T1000 (cell line): Measurements from ENCODE around the gene OTUD6A.
"Not testable (repeated sequence)": the region's sequence is repeated elsewhere in the genome, so short reads cannot be mapped to it uniquely, and the experiment has no call there.

Experiments used
- DNase-seq: peaks from one replicate; lab custom pipeline; 2025; ENCODE audit warnings: mixed read lengths; lab: John Stamatoyannopoulos, UW

OTUD6A gene

DNA sequence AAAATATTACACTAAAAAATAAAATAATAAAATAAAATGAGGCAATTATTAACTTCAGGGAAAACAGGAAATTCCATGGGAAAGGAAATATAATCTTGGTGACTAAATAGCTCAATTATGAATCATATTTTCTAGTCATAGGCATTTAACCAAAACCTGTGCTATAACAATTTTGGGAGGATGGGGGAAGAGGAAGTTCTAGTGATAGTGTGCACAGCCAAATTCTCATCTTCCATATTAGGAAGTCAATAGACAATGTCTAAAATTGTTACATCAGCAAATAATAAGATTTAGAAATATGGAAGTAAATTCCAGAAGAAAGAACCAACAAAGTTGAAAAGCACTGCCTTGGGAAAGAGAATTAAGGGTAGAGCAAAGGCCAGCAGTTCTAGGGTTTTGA is 15.3 kb upstream of the OTUD6A start:
- DNase-seq: no peak

DNA sequence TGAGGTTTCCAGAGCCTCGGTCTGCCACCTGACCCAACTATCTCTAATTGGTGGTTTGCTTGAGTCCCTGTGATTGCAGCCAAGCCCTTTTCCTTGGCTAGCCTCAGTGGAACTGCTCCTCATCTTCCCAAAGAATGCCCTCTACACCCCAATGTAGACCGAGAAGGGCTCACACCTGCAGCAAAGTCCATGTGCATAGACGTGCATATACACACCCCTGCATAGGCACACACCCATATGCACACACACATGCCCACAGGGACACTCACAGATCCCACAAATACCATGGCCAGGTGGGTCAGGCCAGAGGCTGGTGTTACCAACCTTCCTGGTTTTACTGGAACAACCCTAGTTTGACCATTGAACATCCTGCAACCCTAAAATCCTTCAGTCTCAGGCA is 12.9 kb upstream of the OTUD6A start:
- DNase-seq: no peak

DNA sequence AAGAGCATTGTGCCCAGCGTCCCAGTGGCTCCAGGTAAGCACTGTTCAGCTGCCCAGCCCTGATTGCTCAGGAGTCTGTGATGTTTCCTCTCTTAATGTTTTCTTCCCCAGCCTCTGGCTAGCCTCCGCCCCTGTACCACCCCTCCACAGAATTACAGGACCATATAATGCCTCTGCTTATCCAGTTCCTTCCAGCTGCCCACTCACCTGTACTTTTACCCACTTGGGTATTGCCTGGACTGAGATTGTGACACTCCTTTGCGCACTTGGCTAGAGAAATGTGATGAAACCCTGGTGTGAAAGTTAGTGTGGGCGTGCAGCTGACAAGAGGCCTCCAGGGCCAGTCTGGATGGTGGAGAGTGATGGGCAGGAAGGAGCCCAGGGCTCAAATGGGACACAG is 12.3 kb upstream of the OTUD6A start, which contains the start of gene AWAT2:
TSS of gene AWAT2 (minus strand) at position 14 of the 400 bp plus-strand sequence. CDS start at position 8, 6 bp downstream.
- DNase-seq: no peak

DNA sequence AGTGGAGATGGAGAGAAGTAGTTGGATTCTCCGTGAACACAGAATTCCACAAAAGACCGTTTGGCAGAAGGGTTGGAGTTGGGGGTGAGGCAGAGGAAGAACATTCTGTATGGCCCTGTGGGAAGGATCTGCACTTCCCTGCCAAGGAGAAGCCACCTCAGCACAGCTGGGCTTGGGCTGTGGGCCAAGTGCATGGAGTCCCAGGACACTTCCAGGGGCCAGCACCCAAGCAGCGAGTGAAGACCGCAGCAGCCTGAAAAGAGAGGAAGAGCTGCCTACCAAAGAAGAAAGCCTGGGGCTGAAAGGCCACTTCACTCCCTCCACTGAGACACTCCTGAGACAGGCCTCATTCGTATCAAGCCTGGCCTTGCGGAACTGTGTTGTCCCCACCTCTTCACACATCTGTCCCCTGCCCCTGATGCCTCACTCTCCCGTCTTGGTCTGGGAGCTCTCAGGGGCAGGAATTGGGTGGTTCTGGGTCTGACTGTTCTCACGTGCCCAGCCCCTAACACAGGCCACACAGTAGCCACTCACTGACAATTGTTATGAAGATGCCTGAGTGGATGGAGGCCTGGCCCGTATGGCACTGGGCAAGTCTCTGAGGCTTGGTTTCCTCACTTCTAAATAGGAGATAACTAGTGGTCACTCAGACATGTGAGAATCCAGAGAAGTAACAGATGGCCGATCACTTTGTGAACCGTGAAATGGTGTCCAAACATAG is 9.2 kb upstream of the OTUD6A start:
- no peak for DNase-seq

DNA sequence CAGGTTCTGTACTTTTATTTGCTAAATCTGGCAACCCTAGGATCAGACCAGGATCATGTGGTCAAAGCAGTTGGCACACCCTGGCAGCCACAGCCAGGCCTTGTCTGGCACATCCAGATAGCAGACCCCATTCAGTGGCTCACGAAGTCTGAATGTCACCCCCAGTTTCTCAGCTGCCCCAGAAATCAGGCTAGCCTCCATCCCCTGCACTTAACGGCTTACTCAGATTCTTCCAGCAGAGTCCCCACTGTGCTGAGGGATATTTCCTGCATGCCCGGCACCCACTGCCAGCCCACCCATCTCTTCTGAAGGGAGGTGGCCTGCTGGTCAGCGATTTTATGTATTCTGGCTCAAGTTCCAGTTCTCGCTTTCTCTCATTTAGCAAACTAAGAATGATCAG is 7.9 kb upstream of the OTUD6A start:
- DNase-seq: no peak

DNA sequence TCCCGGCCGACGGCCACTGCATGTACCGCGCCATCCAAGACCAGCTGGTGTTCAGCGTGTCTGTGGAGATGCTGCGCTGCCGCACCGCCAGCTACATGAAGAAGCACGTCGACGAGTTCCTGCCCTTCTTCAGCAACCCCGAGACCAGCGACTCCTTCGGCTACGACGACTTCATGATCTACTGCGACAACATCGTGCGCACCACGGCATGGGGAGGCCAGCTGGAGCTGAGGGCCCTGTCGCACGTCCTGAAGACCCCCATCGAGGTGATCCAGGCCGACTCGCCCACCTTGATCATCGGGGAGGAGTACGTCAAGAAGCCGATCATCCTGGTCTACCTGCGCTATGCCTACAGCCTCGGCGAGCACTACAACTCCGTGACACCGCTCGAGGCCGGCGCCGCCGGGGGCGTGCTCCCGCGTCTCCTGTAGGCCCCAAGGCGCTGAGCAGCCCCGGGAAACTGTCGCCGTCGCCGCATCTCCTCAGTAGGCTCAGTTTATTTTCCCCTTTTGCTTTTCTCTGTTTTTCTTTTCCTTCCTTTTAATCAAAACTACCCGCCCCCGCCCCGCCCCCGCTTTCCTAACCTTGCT is 799 bp downstream of the OTUD6A start:
- no peak for DNase-seq

DNA sequence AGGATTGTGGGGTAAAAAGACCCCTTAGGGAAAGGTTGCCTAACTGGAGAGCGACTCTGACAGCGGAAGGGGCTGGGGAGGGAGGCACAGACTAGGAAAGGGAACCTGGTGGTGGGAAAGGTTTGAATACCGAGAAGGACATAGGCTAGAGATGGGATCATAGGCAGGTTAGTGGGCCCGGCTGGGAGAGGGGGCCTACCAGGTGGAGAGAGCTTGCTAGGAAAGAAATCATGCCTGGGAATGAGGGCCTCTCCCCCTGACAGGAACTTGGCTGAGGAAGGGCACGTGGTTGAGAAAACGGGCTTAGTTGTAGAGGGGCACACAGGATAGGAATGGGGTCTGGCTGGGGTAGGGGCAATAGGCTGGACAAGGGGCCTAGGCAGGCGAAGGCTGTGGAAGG is 4.4 kb downstream of the OTUD6A start:
- no peak for DNase-seq

DNA sequence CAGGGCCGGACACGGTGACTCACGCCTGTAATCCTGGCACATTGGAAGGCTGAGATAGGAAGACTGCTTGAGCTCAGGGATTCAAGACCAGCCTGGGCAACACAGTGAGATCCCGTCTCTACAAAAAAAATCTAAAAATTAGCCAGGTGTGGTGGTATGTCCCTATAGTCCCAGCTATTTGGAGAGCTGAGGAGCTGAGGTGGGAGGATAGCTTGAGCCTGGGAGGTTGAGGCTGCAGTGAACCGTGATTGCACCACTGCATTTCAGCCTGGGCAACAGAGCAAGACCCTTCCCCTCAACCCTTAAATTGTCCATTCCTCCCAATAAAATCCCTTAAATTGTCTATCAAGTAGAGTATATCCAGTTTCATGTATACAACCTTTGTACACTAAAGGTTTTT is 17.0 kb downstream of the OTUD6A start:
- no peak for DNase-seq

DNA sequence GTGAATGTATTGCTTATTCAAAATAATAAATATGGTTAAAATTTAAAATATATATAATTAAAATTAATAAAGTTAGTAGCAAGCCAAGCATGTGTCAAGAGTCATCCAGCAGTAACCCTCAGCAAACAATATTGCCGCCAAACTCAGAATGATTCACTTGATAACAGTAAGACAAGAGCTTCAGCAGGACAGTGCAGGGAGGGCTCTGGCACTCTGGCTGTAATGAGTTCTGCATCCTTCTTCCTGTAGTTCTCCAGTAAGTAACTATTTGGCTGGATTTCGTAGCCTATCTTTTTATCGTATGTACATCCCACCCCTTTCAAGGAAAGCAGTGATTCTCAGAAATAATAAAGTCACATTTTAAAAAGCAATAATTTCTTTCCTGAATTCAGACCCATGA is 17.6 kb downstream of the OTUD6A start:
- DNase-seq: no peak

DNA sequence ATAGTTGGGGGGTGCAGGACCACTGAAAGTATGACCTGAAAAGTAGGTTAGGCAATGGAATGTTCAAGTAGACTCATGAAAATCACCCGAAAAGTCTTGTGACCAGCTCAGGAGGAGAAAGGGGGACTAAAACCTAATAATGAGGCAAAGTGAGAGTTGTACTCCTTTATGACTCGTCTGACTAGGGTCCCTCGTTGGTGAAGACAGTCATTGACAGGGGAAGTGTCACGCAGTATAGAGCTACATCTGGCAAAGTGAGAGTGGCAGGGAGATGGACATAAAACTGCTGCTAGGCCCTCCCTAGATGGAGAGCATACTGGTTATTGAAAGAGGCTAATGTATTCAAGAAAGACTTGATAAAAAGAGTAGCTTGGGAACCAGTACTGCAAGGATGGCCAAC is 20.5 kb downstream of the OTUD6A start:
- no peak for DNase-seq

DNA sequence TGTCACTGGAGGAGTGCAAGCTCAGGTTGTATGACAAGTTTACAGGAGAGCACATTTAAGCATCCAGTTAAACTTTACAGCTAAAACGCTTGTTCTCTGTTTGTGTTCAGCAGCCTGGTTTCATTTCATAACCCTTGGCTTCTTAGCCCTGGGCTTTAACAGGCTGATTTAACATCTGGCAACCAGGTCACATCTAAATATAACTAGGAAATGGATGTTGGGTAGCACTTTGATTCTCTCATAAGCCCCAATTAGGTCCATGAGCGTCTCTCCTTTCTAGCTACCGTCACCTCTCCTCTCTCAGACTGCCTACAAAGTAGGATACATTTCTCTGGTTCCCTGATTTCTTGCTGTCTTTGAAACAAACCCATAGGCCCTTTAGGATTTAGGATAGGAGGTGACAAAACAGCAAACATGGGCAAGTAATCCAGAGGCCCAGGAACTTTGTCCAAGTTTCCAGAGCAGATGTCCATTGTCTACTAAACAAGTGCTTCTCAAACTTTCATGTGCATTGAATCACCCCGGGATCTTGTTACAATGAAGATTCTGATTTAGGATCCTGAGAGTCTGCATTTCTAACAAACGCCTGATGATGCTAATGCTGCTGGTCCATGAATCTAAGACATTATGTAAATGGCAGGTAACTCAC is 22.5 kb downstream of the OTUD6A start:
- DNase-seq: no peak

DNA sequence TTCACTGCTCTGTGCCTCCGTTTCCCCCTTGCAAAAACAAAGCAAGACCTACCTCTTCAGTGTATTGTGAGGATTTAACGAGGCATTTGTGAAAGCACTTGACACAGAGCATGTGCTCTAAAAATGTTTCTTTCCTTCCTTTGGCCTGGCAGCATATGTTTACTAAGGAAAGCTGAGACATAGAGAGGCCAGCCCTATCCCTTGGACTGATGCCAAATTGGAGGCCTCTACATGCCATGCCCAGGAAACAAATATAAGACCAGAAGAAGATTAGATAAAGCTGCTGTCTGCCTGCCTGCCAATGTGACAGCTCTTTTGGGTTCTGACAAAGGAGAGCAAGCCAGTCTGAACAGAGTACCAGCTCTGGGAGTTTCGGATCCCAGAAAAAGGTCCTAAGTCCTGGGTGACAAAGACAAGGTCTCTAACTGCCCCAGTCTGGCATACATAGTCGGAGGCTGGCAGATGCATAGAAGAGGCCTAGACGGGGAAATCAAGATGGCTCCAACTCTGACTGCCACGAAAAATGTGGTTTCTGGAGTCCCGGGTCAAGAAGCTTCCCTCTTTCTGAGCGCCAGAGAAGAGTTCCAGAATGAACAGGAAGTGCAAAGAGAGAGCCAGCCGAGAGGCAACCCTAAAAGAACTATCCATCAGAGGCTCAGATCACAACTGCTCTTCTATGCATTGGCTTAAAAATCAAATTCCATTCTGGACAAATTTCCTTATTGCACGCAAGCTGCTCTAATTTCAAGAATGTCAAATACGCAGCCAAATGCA is 25.8 kb downstream of the OTUD6A start:
- DNase-seq: no peak

DNA sequence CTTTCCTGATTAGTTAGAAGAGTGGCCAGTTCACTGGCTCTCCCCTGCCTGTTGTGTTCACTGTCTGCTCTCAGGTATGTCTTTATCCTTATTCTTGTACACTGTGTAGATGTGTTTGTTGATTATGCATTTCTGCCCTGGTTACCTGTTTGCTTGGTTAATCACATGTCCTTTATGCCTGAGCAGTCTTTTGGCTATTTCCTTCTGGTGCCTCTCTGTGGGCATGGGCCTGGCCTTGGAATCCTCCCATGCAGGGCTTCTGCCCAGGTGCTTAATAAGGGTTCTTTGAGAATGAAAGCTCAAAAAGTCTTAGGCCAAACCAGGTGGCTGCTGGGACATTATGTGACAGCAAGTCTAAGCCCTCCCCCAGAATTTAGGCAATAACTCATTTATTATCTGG is 26.5 kb downstream of the OTUD6A start:
- no peak for DNase-seq

DNA sequence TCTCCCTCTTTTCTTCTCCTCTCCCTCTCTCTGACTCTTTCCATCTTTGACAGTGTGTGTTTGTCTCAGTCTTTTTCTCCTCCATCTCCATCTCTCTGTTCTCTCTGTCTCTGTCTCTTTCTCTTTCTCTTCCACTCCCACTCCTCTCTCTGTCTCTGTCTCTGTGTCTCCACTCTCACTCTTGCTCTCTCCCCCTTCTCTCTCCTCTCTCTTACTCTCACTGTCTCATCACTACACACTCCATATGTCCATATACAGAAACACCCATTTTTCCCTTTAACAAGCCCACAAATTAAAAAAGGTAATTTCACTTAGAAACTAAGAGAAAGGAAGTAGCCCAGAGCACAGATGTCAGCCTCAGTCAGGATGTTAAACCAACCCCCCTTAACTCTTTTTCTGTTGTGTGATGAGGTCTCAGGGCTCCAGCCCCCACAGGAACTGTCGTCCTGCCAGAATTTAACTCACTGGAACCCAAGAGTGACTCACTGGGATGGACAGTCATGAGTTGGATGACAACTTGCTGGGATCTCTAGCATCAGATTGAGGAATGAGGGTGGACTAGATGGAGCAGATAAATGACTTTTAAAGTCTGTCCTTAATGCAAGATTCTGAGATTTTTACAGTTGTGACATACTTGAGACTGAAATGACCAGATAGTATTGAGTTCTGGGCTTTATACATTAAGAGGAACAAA is 27.5 kb downstream of the OTUD6A start:
- no peak for DNase-seq

DNA sequence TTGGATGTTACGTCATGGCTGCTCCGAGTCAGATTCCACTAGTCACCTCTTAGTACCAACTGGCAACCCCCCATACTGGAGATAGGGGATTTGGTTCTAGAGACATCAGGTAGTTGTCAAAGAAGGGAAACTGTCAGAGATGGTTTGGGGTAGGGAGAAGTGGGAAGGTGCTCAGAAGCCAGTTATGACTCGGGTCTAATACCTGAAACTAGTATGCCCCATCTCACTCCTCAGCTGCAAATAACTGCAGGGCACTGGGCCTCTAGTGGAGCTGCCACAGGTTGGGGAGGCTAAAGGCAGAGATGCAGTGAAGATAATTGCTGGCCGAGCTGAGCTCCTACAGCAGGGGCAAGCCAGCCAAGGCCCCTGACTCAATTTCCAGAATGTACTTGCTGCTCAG is 30.0 kb downstream of the OTUD6A start:
- no peak for DNase-seq

DNA sequence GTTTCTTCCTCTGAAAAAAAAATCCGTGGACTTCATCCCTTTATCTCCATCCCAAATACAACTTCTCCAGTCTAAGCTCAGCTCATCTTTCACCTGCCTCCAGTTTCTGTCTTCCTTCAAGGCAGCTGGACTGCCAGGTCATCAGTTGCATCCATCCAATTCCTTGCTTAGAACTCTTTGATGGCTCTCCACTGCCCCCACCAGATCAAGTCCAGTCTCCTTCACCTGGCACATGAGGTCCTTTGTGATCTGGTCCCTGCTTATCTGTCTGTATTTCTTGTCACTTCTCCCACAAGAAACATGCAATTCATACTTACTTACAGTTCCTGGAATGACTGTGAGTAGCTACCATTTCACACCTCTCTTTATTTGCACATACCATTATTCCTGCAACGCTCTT is 33.8 kb downstream of the OTUD6A start:
- no peak for DNase-seq

DNA sequence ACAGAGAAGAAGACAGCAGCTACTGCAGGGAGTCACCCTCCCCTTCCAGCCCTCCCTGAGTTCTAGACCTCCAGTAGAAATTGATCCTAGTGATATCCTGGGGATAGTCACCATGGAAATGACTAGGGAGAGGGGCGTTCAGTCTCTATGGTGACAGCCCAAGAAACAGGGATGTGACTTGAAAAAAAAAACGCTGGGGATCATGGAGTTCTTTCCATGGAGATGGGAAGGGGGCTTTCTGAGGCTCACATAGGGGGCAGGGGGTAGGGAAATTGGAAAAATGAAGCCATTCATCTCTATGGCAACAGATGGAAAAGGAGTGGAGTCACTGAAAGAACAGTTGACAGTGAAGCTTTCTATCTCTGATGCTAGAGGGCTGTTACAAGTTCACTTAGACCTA is 43.0 kb downstream of the OTUD6A start:
- DNase-seq: no peak

DNA sequence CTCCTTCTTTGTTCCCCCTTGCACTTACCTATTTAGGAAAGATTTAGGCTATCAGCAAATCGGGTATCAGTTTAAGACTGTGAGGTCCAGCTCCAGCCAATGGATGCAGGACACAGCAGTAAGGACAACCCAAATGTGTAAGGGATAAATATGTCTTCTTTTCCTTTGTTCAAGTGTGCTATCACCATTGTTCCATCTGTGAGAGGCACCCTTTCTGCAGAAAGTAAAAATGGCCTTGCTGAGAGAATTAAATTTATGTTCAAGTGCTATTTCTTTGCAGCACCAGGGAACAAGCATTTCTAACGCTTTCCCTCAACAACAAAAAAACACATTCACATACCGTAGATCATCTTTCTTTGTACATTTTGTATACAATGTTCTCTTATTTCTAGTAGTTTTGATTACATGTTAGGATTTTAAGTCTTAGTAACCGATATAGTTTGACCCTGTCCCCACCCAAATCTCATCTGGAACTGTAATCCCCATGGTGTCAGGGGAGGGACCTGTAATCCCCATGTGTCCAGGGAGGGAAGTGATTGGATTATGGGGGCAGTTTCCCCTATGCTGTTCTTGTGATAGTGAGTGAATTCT is 49.3 kb downstream of the OTUD6A start:
- not testable (repeated sequence) for DNase-seq
